Endothelial cell of umbilical vein (primary cell): ENCODE measurements around the gene PCGF2. TPM values are rescaled to one million over a fixed set of nuclear protein-coding genes. Genes with fewer than 3 reads are reported as not detected.

ENCODE experiments used
- BruUV-seq: library from RNA; stranded (reverse); fragments of 400-500 nt; replicated peaks from 2 replicates; lab custom pipeline; 2021; lab: Mats Ljungman, UMichigan
- CTCF ChIA-PET: fragments of 300-600, 350-600 bp; sonication (Branson Sonifier 250); formaldehyde crosslinking; loops from one replicate; lab custom pipeline; 2021; ENCODE audit warnings: antibody characterized with exemption, inconsistent platforms; lab: Charles Lee
- POLR2A ChIA-PET: fragments of 300-600, 350-600 bp; sonication (Branson Sonifier 250); formaldehyde crosslinking; loops from one replicate; lab custom pipeline; 2021; ENCODE audit warnings: antibody characterized with exemption, inconsistent platforms; lab: Charles Lee
- DNase-seq: peaks from one replicate; pipeline ENCODE4 v3.0.0-alpha.2; 2011; ENCODE audit warnings: low read depth, low spot score
- FAIRE-seq: peaks from 2 replicates; lab custom pipeline; 2011; peaks lifted over from hg19 to GRCh38; lab: Jason Lieb, UNC
- H2AFZ ChIP-seq: 2 replicates; pipeline ENCODE4 v1.6.0; 2012; ENCODE audit warnings: low read depth, low read length, control low read depth, inconsistent platforms
- H3K27ac ChIP-seq: 2 replicates; pipeline ENCODE4 v1.5.1; 2011; ENCODE audit warnings: low read depth, mild to moderate bottlenecking, control low read depth, low read length, moderate library complexity; ENCODE audit not compliant: insufficient read depth
- H3K27me3 ChIP-seq, 2 experiments: 2 replicates each; pipeline versions ENCODE4 v1.6.0 to v1.6.1; 2011; ENCODE audit warnings: low read length in 2 of 2, mixed read lengths in 1 of 2; ENCODE audit not compliant: control insufficient read depth in 2 of 2, insufficient read depth in 2 of 2
- H3K36me3 ChIP-seq, 2 experiments: 2 replicates in 1 of 2; 3 replicates in 1 of 2; pipeline ENCODE4 v1.5.1; 2011; ENCODE audit warnings: low read length in 2 of 2, mild to moderate bottlenecking in 1 of 2, moderate library complexity in 1 of 2; ENCODE audit not compliant: control insufficient read depth in 2 of 2, insufficient read depth in 2 of 2; ENCODE audit errors: extremely low read depth in 1 of 2
- H3K4me1 ChIP-seq: 3 replicates; pipeline ENCODE4 v1.5.1; 2011; ENCODE audit warnings: mild to moderate bottlenecking, low read length; ENCODE audit not compliant: control insufficient read depth, insufficient read depth; ENCODE audit errors: extremely low read depth
- H3K4me2 ChIP-seq: 2 replicates; pipeline ENCODE4 v1.6.1; 2011; ENCODE audit warnings: low read length, control low read depth, mixed read lengths; ENCODE audit not compliant: insufficient read depth
- H3K4me3 ChIP-seq, 3 experiments: fragments of 200-600 bp in 1 of 3; sonication (generic), shearing (Covaris generic) in 1 of 3; replicated peaks in 1 of 3; 2 replicates each; pipeline ENCODE4 v1.5.1; 2011 to 2016; ENCODE audit warnings: control low read depth in 3 of 3, low read length in 3 of 3, mild to moderate bottlenecking in 2 of 3, inconsistent platforms in 1 of 3, low read depth in 1 of 3, moderate library complexity in 1 of 3; ENCODE audit not compliant: insufficient read depth in 1 of 3
- H3K79me2 ChIP-seq: 2 replicates; pipeline ENCODE4 v1.6.0; 2012; ENCODE audit warnings: low read length, inconsistent platforms; ENCODE audit not compliant: control insufficient read depth, insufficient read depth
- H3K9ac ChIP-seq: replicated peaks from 2 replicates; pipeline ENCODE3; 2011; ENCODE audit warnings: low read length, control low read depth; ENCODE audit not compliant: insufficient read depth; ENCODE audit errors: extremely low read depth
- H3K9me1 ChIP-seq: replicated peaks from 3 replicates; pipeline ENCODE4 v1.6.0; 2011; ENCODE audit warnings: mild to moderate bottlenecking, low read length; ENCODE audit not compliant: control insufficient read depth, insufficient read depth; ENCODE audit errors: extremely low read depth
- H3K9me3 ChIP-seq: replicated peaks from 2 replicates; pipeline ENCODE4 v1.5.1; 2012; ENCODE audit warnings: low read length, inconsistent platforms; ENCODE audit not compliant: control insufficient read depth, insufficient read depth
- H4K20me1 ChIP-seq: replicated peaks from 2 replicates; pipeline ENCODE3; 2011; ENCODE audit warnings: mild to moderate bottlenecking, low read length; ENCODE audit not compliant: control insufficient read depth, insufficient read depth; ENCODE audit errors: extremely low read depth
- EZH2 ChIP-seq: IDR thresholded peaks from 2 replicates; pipeline ENCODE4 v1.6.1; 2012; ENCODE audit warnings: borderline replicate concordance, low read depth, mild to moderate bottlenecking, moderate library complexity, low read length, inconsistent platforms; ENCODE audit not compliant: severe bottlenecking
- FOS ChIP-seq: IDR thresholded peaks from 2 replicates; pipeline ENCODE4 v1.6.1; 2011; ENCODE audit warnings: mild to moderate bottlenecking, low read length, moderate library complexity, borderline replicate concordance; ENCODE audit not compliant: insufficient read depth
- GATA2 ChIP-seq: IDR thresholded peaks from 2 replicates; pipeline ENCODE4 v1.7.0; 2011; ENCODE audit warnings: low read depth, mild to moderate bottlenecking, moderate library complexity, mixed read lengths, low read length; ENCODE audit not compliant: insufficient read length, insufficient read depth
- JUN ChIP-seq: IDR thresholded peaks from 2 replicates; pipeline ENCODE4 v1.6.1; 2011; ENCODE audit warnings: borderline replicate concordance, low read depth; ENCODE audit not compliant: insufficient read length, insufficient read depth
- MYC ChIP-seq: IDR thresholded peaks from one replicate; pipeline ENCODE4 v1.6.1; 2011; ENCODE audit warnings: mild to moderate bottlenecking, low read depth, low read length
- POLR2A ChIP-seq: IDR thresholded peaks from 2 replicates; pipeline ENCODE4 v1.6.1; 2012; ENCODE audit warnings: low read depth, mild to moderate bottlenecking, control low read depth, low read length
- POLR2AphosphoS5 ChIP-seq: IDR thresholded peaks from 2 replicates; pipeline ENCODE4 v1.6.1; 2012; ENCODE audit warnings: low read depth, mild to moderate bottlenecking, control low read depth, low read length, moderate library complexity; ENCODE audit not compliant: insufficient read depth
- dilution Hi-C: fragments of 300-500 bp; cut with MboI; formaldehyde crosslinking; loops from one replicate; pipeline ENCODE4 v1.15.0; 2019; ENCODE audit warnings: low sequenced_read_pairs; ENCODE audit not compliant: extremely low pct_ligation_motif_present
- intact Hi-C: fragments of 100-400 bp; cut with micrococcal nuclease; formaldehyde crosslinking; loops from one replicate; pipeline ENCODE4 v1.10.0; 2022
- polyA plus RNA-seq, 4 experiments: library from polyadenylated mRNA; depleted of rRNA in 3 of 4; stranded (reverse) in 3 of 4; unstranded in 1 of 4; fragments of >200 nt; gene quantifications; 2 replicates each; pipeline versions ENCODE4 v1.2.1 to v1.2.3, GENCODE V29; 2011 to 2012; ENCODE audit warnings: missing spikeins in 1 of 4
- total RNA-seq: library from RNA; stranded (reverse); gene quantifications from 2 replicates; pipeline ENCODE4 v1.2.3, GENCODE V29; 2021
- TF ChIP-seq, protein P1 (sequence below), 2 donors: IDR thresholded peaks; 1 replicate in 1 of 2; 2 replicates in 1 of 2; pipeline ENCODE4 v1.5.1; 2011; ENCODE audit warnings: low read length in 2 of 2, mild to moderate bottlenecking in 2 of 2, moderate library complexity in 2 of 2, control low read depth in 1 of 2, inconsistent platforms in 1 of 2, low read depth in 1 of 2; ENCODE audit not compliant: insufficient read depth in 1 of 2; ENCODE audit errors: extremely low read depth in 1 of 2
- TF ChIP-seq, protein P2 (sequence below): IDR thresholded peaks from 2 replicates; pipeline ENCODE4 v1.6.1; 2011; ENCODE audit not compliant: insufficient read depth, insufficient read length

The PCGF2 gene
- total and polyA plus RNA-seq, 2 donors (not counting 3 experiments of a cell fraction or from before 2014, with no cell fraction given) = 39.8 to 78.4 TPM

DNA sequence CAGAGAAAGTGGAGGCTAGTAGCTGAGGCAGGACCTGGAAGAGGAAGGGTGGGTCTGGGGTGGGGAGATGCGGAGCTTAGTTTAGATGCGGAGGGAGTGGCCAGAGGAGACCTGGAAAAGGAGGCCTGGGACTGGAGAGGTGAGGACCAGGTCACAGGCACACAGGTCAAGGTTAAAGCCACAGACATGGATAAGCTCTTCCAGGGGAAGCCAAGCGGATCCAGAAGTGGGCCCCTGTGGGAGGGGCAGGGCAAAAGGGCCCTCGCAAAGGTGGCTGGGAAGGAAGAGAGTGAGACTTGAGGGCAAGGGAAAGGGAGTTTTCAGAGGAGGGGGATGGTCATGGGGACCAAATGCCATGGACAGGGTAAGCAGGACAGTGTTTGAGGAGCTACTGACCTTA is 57.0 kb downstream of the PCGF2 start:
- Histone ChIP-seq H3K9me1 (no peaks in the 10 kb centered on the region), H3K9ac (no peak overlapping the region), H3K9me3 (no peaks in the 10 kb centered on the region), H3K4me2 (no peak overlapping the region), H3K27ac (no peak overlapping the region), H3K36me3 (no peaks in the 10 kb centered on the region), H2AFZ (no peak overlapping the region), H3K27me3 (no peaks in the 10 kb centered on the region), H3K4me1 (peaks cover 6% of the 10 kb centered on the region), H4K20me1 (no peaks in the 10 kb centered on the region), H3K4me3 (no peak overlapping the region), H3K79me2 (no peaks in the 10 kb centered on the region)
- no TSS peak for BruUV-seq
- POLR2A ChIA-PET = interaction anchor here (0.6 kb wide), 1 partner anchor 182 kb away, joined by 3 read pairs; no protein-coding TSS in a partner anchor
- no peak for DNase-seq
- FAIRE-seq = no peak
- CTCF ChIA-PET = interaction anchor here (0.6 to 3.0 kb wide), 7 partner anchors 13 to 44 kb away, joined by 3 to 11 read pairs (median 3); no protein-coding TSS in a partner anchor
- intact Hi-C loops = no loop called here
- dilution Hi-C loops = no loop called here
- no peak for TF ChIP-seq POLR2A
- no peak for TF ChIP-seq EZH2
- TF ChIP-seq JUN = no peak
- TF ChIP-seq GATA2 = no peak
- TF ChIP-seq POLR2AphosphoS5 = no peak
- TF ChIP-seq FOS = no peak
- TF ChIP-seq, protein P1, sequence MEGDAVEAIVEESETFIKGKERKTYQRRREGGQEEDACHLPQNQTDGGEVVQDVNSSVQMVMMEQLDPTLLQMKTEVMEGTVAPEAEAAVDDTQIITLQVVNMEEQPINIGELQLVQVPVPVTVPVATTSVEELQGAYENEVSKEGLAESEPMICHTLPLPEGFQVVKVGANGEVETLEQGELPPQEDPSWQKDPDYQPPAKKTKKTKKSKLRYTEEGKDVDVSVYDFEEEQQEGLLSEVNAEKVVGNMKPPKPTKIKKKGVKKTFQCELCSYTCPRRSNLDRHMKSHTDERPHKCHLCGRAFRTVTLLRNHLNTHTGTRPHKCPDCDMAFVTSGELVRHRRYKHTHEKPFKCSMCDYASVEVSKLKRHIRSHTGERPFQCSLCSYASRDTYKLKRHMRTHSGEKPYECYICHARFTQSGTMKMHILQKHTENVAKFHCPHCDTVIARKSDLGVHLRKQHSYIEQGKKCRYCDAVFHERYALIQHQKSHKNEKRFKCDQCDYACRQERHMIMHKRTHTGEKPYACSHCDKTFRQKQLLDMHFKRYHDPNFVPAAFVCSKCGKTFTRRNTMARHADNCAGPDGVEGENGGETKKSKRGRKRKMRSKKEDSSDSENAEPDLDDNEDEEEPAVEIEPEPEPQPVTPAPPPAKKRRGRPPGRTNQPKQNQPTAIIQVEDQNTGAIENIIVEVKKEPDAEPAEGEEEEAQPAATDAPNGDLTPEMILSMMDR (IDR thresholded peaks at IDR 0.05; ENCODE audit: extremely low read depth in 1 of 2, insufficient read depth in 1 of 2, low read depth in 1 of 2, low read length in 2 of 2) = no peak
- TF ChIP-seq MYC = no peak
- TF ChIP-seq, protein P2, sequence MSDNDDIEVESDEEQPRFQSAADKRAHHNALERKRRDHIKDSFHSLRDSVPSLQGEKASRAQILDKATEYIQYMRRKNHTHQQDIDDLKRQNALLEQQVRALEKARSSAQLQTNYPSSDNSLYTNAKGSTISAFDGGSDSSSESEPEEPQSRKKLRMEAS = no peak
